Naive thymus-derived CD4-positive, alpha-beta T cell (primary cell): ENCODE measurements around the gene KLHL4. TPM values are rescaled to one million over a fixed set of nuclear protein-coding genes. Genes with fewer than 3 reads are reported as not detected.

Source experiments
- ATAC-seq: fragments of 150-1000 bp; cut with Tn5 transposase; 2 replicates; pipeline ENCODE4 v1.10.0; 2021; ENCODE audit warnings: mild to moderate bottlenecking, moderate library complexity
- CTCF ChIA-PET: fragments of 350-600 bp; sonication (Branson Sonifier 250); formaldehyde crosslinking; loops from one replicate; lab custom pipeline; 2021; ENCODE audit warnings: antibody characterized with exemption; lab: Charles Lee
- POLR2A ChIA-PET: fragments of 350-600 bp; sonication (Branson Sonifier 250); formaldehyde crosslinking; loops from one replicate; lab custom pipeline; 2021; ENCODE audit warnings: antibody characterized with exemption, inconsistent platforms; lab: Charles Lee
- DNase-seq, 9 donors: peaks; one replicate each; pipeline versions ENCODE4 v3.0.0 to v3.0.0-alpha.2; 2020 to 2022; ENCODE audit warnings: mixed read lengths in 1 of 9
- H3K27ac ChIP-seq: one replicate; pipeline ENCODE4 v1.7.0; 2013; ENCODE audit warnings: mild to moderate bottlenecking, low read depth, low read length, moderate library complexity
- H3K27me3 ChIP-seq, 2 donors: one replicate each; pipeline ENCODE4 v1.7.0; 2013; ENCODE audit warnings: low read length in 2 of 2, mild to moderate bottlenecking in 2 of 2, moderate library complexity in 2 of 2; ENCODE audit not compliant: control insufficient read depth in 2 of 2, insufficient read depth in 2 of 2
- H3K36me3 ChIP-seq, 3 experiments: 1 replicate in 2 of 3; 2 replicates in 1 of 3; pipeline ENCODE4 v1.7.0; 2013; ENCODE audit warnings: low read length in 3 of 3, mild to moderate bottlenecking in 3 of 3, moderate library complexity in 1 of 3; ENCODE audit not compliant: insufficient read depth in 3 of 3, control insufficient read depth in 2 of 3
- H3K4me1 ChIP-seq, 2 donors: one replicate each; pipeline ENCODE4 v1.7.0; 2013; ENCODE audit warnings: low read length in 2 of 2, mild to moderate bottlenecking in 2 of 2, moderate library complexity in 1 of 2; ENCODE audit not compliant: control insufficient read depth in 2 of 2, insufficient read depth in 2 of 2
- H3K4me3 ChIP-seq: 2 replicates; pipeline ENCODE4 v1.7.0; 2013; ENCODE audit warnings: mild to moderate bottlenecking, low read length
- H3K9me3 ChIP-seq, 3 experiments: 1 replicate in 2 of 3; 2 replicates in 1 of 3; pipeline ENCODE4 v1.7.0; 2013; ENCODE audit warnings: low read length in 3 of 3; ENCODE audit not compliant: control insufficient read depth in 2 of 3
- H3K27ac Mint-ChIP-seq, 9 donors: one replicate each; pipeline ENCODE4 v1.8.0; 2020 to 2022; ENCODE audit warnings: mixed read lengths in 9 of 9, mild to moderate bottlenecking in 8 of 9, moderate library complexity in 5 of 9, inconsistent platforms in 2 of 9
- H3K27me3 Mint-ChIP-seq, 5 donors: one replicate each; pipeline ENCODE4 v1.8.0; 2021 to 2022; ENCODE audit warnings: mixed read lengths in 5 of 5, mild to moderate bottlenecking in 1 of 5
- H3K36me3 Mint-ChIP-seq, 5 donors: one replicate each; pipeline ENCODE4 v1.8.0; 2020 to 2022; ENCODE audit warnings: mixed read lengths in 5 of 5, mild to moderate bottlenecking in 3 of 5, inconsistent platforms in 1 of 5
- H3K4me1 Mint-ChIP-seq, 7 donors: one replicate each; pipeline ENCODE4 v1.8.0; 2020 to 2022; ENCODE audit warnings: mixed read lengths in 7 of 7, mild to moderate bottlenecking in 3 of 7, inconsistent platforms in 1 of 7
- H3K4me3 Mint-ChIP-seq, 10 donors: one replicate each; pipeline ENCODE4 v1.8.0; 2020 to 2022; ENCODE audit warnings: mild to moderate bottlenecking in 10 of 10, mixed read lengths in 10 of 10, moderate library complexity in 6 of 10, inconsistent platforms in 2 of 10
- H3K9me3 Mint-ChIP-seq, 11 donors: one replicate each; pipeline ENCODE4 v1.8.0; 2020 to 2022; ENCODE audit warnings: mixed read lengths in 11 of 11, mild to moderate bottlenecking in 4 of 11, inconsistent platforms in 1 of 11, moderate library complexity in 1 of 11
- intact Hi-C, 2 donors: fragments of 100-400 bp; cut with micrococcal nuclease; formaldehyde crosslinking; loops; one replicate each; pipeline ENCODE4 v1.15.1; 2023
- polyA plus RNA-seq, 2 donors: library from polyadenylated mRNA; unstranded; fragments of 300-500 nt; fragmentation: Illumina TruSeq; gene quantifications; one replicate each; pipeline ENCODE4 v1.2.3, GENCODE V29; 2021
- total RNA-seq, 6 experiments: library from RNA in 5 of 6; stranded (reverse) in 5 of 6; gene quantifications; 1 replicate in 5 of 6; 2 replicates in 1 of 6; pipeline ENCODE4 v1.2.3 and lab custom pipeline; 2021 to 2026

The KLHL4 gene
- total and polyA plus RNA-seq, 7 experiments from 2014 or later: 0.02 TPM; not detected in 6

- intact Hi-C loops: no loop called here
- POLR2A ChIA-PET: no interaction called here
- H3K9me3 Mint-ChIP-seq: peaks cover 0 to 11% (median 7%) of the 10 kb centered on the region in 11 donors
- DNase-seq (no peak), ATAC-seq (no peak)
- H3K4me1 ChIP-seq: no peaks in the 10 kb centered on the region
- CTCF ChIA-PET: no interaction called here
- H3K4me3 ChIP-seq: no peak overlapping the region
- H3K36me3 ChIP-seq: no peaks in the 10 kb centered on the region
- no peaks in the 10 kb centered on the region for H3K27me3 Mint-ChIP-seq
- no peak overlapping the region for H3K27ac Mint-ChIP-seq
- H3K36me3 Mint-ChIP-seq: no peaks in the 10 kb centered on the region
- H3K27ac ChIP-seq: no peak overlapping the region
- H3K27me3 ChIP-seq: no peaks in the 10 kb centered on the region
- H3K4me3 Mint-ChIP-seq: no peak overlapping the region
- no peaks in the 10 kb centered on the region for H3K9me3 ChIP-seq
- no peaks in the 10 kb centered on the region for H3K4me1 Mint-ChIP-seq
Measured at GRCh38 chrX:87706134-87706533, 188.5 kb downstream of the KLHL4 start.

DNA sequence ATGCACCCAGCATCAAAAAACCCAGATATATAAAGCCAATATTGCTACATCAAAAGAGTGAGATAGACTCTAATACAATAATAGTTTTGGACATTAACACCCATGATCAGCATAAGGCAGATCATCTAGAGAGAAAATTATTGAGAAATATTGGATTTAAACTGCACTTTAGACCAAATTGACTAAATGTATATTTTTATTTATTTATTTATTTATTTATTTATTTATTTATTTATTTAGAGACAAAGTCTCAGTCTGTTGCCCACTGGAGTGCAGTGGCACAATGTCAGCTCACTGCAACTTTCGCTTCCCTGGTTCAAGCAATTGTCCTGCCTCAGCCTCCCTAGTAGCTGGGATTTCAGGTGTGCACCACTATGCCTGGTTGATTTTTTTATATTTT lies 193.0 kb downstream of the KLHL4 start:
- H3K4me1 ChIP-seq: no peaks in the 10 kb centered on the region
- no peaks in the 10 kb centered on the region for H3K27me3 ChIP-seq
- intact Hi-C loops: no loop called here
- Mint-ChIP-seq H3K4me3 (no peak overlapping the region), H3K9me3 (peaks cover 0 to 11% (median 7%) of the 10 kb centered on the region in 11 donors), H3K36me3 (no peaks in the 10 kb centered on the region), H3K27ac (no peak overlapping the region), H3K4me1 (no peaks in the 10 kb centered on the region), H3K27me3 (no peaks in the 10 kb centered on the region)
- ATAC-seq: no peak
- DNase-seq: no peak
- no peaks in the 10 kb centered on the region for H3K9me3 ChIP-seq
- ChIA-PET POLR2A (no interaction called here), CTCF (no interaction called here)
- no peak overlapping the region for H3K27ac ChIP-seq
- H3K4me3 ChIP-seq: no peak overlapping the region
- no peaks in the 10 kb centered on the region for H3K36me3 ChIP-seq
